Renal cortical epithelial cell (primary cell): ENCODE measurements around the gene ARHGEF16. TPM values are rescaled to one million over a fixed set of nuclear protein-coding genes. Genes with fewer than 3 reads are reported as not detected.

Source experiments
- DNase-seq: peaks from one replicate; pipeline ENCODE4 v3.0.0-alpha.2; 2011; ENCODE audit warnings: low read depth
- total RNA-seq: library from RNA; depleted of rRNA; stranded (reverse); fragments of >200 nt; gene quantifications from 2 replicates; pipeline ENCODE4 v1.2.3, GENCODE V29; 2014

Gene ARHGEF16
- total RNA-seq, 1 donor from 2014 or later = 6.4 TPM

GRCh38 chr1:3501856-3502640 is 47.6 kb downstream of the ARHGEF16 start:
- peak; percentile 19 for DNase-seq

GRCh38 chr1:3502641-3503524 is 48.4 kb downstream of the ARHGEF16 start:
- no peak for DNase-seq

- no peak for DNase-seq
Measured at GRCh38 chr1:3503525-3503886, 49.0 kb downstream of the ARHGEF16 start.

GRCh38 chr1:3504151-3504821 is 49.8 kb downstream of the ARHGEF16 start:
- peak; percentile 12 for DNase-seq

GRCh38 chr1:3504822-3505153 is 50.3 kb downstream of the ARHGEF16 start:
- DNase-seq = no peak

- DNase-seq = no peak
Measured at GRCh38 chr1:3505161-3505560, 50.7 kb downstream of the ARHGEF16 start.

GRCh38 chr1:3506041-3506440 is 51.6 kb downstream of the ARHGEF16 start:
- no peak for DNase-seq

GRCh38 chr1:3506943-3507342 is 52.5 kb downstream of the ARHGEF16 start:
- DNase-seq = no peak

GRCh38 chr1:3507636-3508275 is 53.3 kb downstream of the ARHGEF16 start:
- no peak for DNase-seq

- DNase-seq = no peak
Measured at GRCh38 chr1:3508757-3509415, 54.4 kb downstream of the ARHGEF16 start.

GRCh38 chr1:3509721-3510120 is 55.3 kb downstream of the ARHGEF16 start:
- no peak for DNase-seq

- no peak for DNase-seq
Measured at GRCh38 chr1:3510136-3510955, 55.9 kb downstream of the ARHGEF16 start.

GRCh38 chr1:3510956-3511250 is 56.4 kb downstream of the ARHGEF16 start:
- DNase-seq = no peak

GRCh38 chr1:3511306-3511705 is 56.8 kb downstream of the ARHGEF16 start:
- no peak for DNase-seq

GRCh38 chr1:3511856-3512255 is 57.4 kb downstream of the ARHGEF16 start:
- no peak for DNase-seq

GRCh38 chr1:3514404-3514803 is 59.9 kb downstream of the ARHGEF16 start:
- no peak for DNase-seq

- DNase-seq = no peak
Measured at GRCh38 chr1:3515272-3515671, 60.8 kb downstream of the ARHGEF16 start.

- no peak for DNase-seq
Measured at GRCh38 chr1:3515774-3516480, 61.5 kb downstream of the ARHGEF16 start.

- no peak for DNase-seq
Measured at GRCh38 chr1:3516481-3516869, 62.0 kb downstream of the ARHGEF16 start.
